GM23248 (cell line): ENCODE results near the gene PYDC2. TPM values are rescaled to one million over a fixed set of nuclear protein-coding genes. Genes with fewer than 3 reads are reported as not detected.

Source experiments
- DNase-seq: peaks from one replicate; pipeline ENCODE4 v3.0.0-alpha.2; 2015
- H2AFZ ChIP-seq: fragments of 200-600 bp; sonication (generic); 2 replicates; pipeline ENCODE4 v1.6.1; 2016; ENCODE audit warnings: antibody characterized with exemption
- H3F3A ChIP-seq: fragments of 200-600 bp; sonication (generic); 2 replicates; pipeline ENCODE4 v1.6.1; 2016; ENCODE audit warnings: mild to moderate bottlenecking, antibody characterized with exemption, mixed run types; ENCODE audit not compliant: insufficient read depth
- H3K27ac ChIP-seq: fragments of 200-600 bp; sonication (generic); 2 replicates; pipeline ENCODE4 v1.5.1; 2016; ENCODE audit warnings: mild to moderate bottlenecking
- H3K27me3 ChIP-seq: fragments of 200-600 bp; sonication (generic); replicated peaks from 2 replicates; pipeline ENCODE4 v1.6.1; 2016; ENCODE audit warnings: mild to moderate bottlenecking; ENCODE audit not compliant: insufficient read depth
- H3K36me3 ChIP-seq: fragments of 200-600 bp; sonication (generic); 2 replicates; pipeline ENCODE4 v1.6.1; 2016; ENCODE audit warnings: low read depth, mild to moderate bottlenecking
- H3K4me1 ChIP-seq: fragments of 200-600 bp; sonication (generic); 2 replicates; pipeline ENCODE4 v1.6.1; 2016; ENCODE audit warnings: mild to moderate bottlenecking; ENCODE audit not compliant: insufficient read depth
- H3K4me2 ChIP-seq: fragments of 200-600 bp; sonication (generic); one replicate; pipeline ENCODE4 v1.6.1; 2016; ENCODE audit warnings: mild to moderate bottlenecking; ENCODE audit not compliant: unreplicated experiment
- H3K4me3 ChIP-seq: fragments of 200-600 bp; sonication (generic); 2 replicates; pipeline ENCODE4 v1.5.1; 2016; ENCODE audit warnings: mild to moderate bottlenecking
- H3K79me2 ChIP-seq: fragments of 200-600 bp; sonication (generic); 2 replicates; pipeline ENCODE4 v1.6.1; 2016; ENCODE audit warnings: mild to moderate bottlenecking; ENCODE audit not compliant: insufficient read depth
- H3K9ac ChIP-seq: fragments of 200-600 bp; sonication (generic); 2 replicates; pipeline ENCODE4 v1.6.1; 2016; ENCODE audit warnings: mild to moderate bottlenecking
- H3K9me2 ChIP-seq: fragments of 200-600 bp; sonication (generic); 2 replicates; pipeline ENCODE4 v1.6.1; 2016; ENCODE audit warnings: mixed run types, mild to moderate bottlenecking, moderate library complexity; ENCODE audit not compliant: insufficient read depth
- H3K9me3 ChIP-seq: fragments of 200-600 bp; sonication (generic); one replicate; pipeline ENCODE4 v1.6.1; 2017; ENCODE audit warnings: low read depth
- H4K20me1 ChIP-seq: fragments of 200-600 bp; sonication (generic); 2 replicates; pipeline ENCODE4 v1.6.0; 2016; ENCODE audit not compliant: insufficient read depth
- EZH2 ChIP-seq: fragments of 200-600 bp; sonication (generic); IDR thresholded peaks from 2 replicates; pipeline ENCODE4 v1.6.1; 2018; ENCODE audit warnings: antibody characterized with exemption, mild to moderate bottlenecking; ENCODE audit not compliant: insufficient read depth, poor library complexity, severe bottlenecking
- EZH2phosphoT487 ChIP-seq: fragments of 200-600 bp; sonication (generic); IDR thresholded peaks from 2 replicates; pipeline ENCODE4 v1.6.1; 2018; ENCODE audit warnings: antibody characterized with exemption, moderate library complexity, mild to moderate bottlenecking, low read depth; ENCODE audit not compliant: insufficient read depth
- WGBS, 2 experiments: methylation state at CpG; one replicate each; pipeline ENCODE4 v1.1.6; 2015 to 2017; ENCODE audit warnings: low lambda C conversion rate in 2 of 2, low coverage in 1 of 2; ENCODE audit errors: missing lambda C conversion rate in 2 of 2; 5-methylcytosine and 5-hydroxymethylcytosine counted together
- in situ Hi-C: fragments of 300-500 bp; cut with MboI; formaldehyde crosslinking; loops from 2 replicates; pipeline ENCODE4 v1.15.0; 2020
- polyA plus RNA-seq: library from polyadenylated mRNA; unstranded; fragments of >200 nt; fragmentation: Nextera tagmentation; extraction: Ambion mirVana; gene quantifications from 2 replicates; pipeline ENCODE4 v1.2.1, GENCODE V29; 2016
- total RNA-seq: library from RNA; depleted of rRNA; stranded (reverse); fragments of >200 nt; shearing (Covaris generic); gene quantifications from 2 replicates; pipeline ENCODE4 v1.2.3, GENCODE V29; 2014

PYDC2 gene
- total and polyA plus RNA-seq, 2 experiments from 2014 or later = not detected

- 63 to 64% methylated on average over 1 of the region's 1 CpG for WGBS, 2 experiments
- in situ Hi-C loops = no loop called here
- 0 out of 2 replicates have a peak, but pooled peaks cover 11% of the 10 kb centered on the region for H3K27me3 ChIP-seq
Measured at GRCh38 chr3:191428177-191428576, 32.8 kb upstream of the PYDC2 start.

GRCh38 chr3:191430103-191430502 lies 30.9 kb upstream of the PYDC2 start:
- no peak overlapping the region for H3K4me2 ChIP-seq
- 47 to 57% methylated on average over 4 of the region's 4 CpGs for WGBS, 2 experiments
- no peaks in the 10 kb centered on the region for H3K9me3 ChIP-seq
- DNase-seq = no peak
- no peaks in the 10 kb centered on the region for H4K20me1 ChIP-seq
- no peaks in the 10 kb centered on the region for H3F3A ChIP-seq
- no peak overlapping the region for H3K27ac ChIP-seq
- in situ Hi-C loops = no loop called here
- no peaks in the 10 kb centered on the region for H3K79me2 ChIP-seq
- no peak overlapping the region for H3K4me3 ChIP-seq
- TF ChIP-seq EZH2phosphoT487 = no peak
- no peak for TF ChIP-seq EZH2
- no peak overlapping the region for H2AFZ ChIP-seq
- no peak overlapping the region for H3K9ac ChIP-seq
- no peaks in the 10 kb centered on the region for H3K36me3 ChIP-seq
- H3K4me1 ChIP-seq = no peaks in the 10 kb centered on the region
- peaks cover 11% of the 10 kb centered on the region; the same call in 1 of the 2 replicates for H3K27me3 ChIP-seq
- H3K9me2 ChIP-seq = no peaks in the 10 kb centered on the region

More at GRCh38 chr3:191428177-191428576, 32.8 kb upstream of the PYDC2 start:
- Histone ChIP-seq H3K9me2 (no peaks in the 10 kb centered on the region), H3K9ac (no peak overlapping the region), H3K79me2 (no peaks in the 10 kb centered on the region), H3K9me3 (no peaks in the 10 kb centered on the region), H3F3A (no peaks in the 10 kb centered on the region), H3K4me1 (no peaks in the 10 kb centered on the region), H4K20me1 (no peaks in the 10 kb centered on the region), H3K4me3 (no peak overlapping the region), H3K27ac (no peak overlapping the region), H3K4me2 (no peak overlapping the region), H2AFZ (no peak overlapping the region), H3K36me3 (no peaks in the 10 kb centered on the region)
- TF ChIP-seq EZH2phosphoT487 = no peak
- TF ChIP-seq EZH2 = no peak
- DNase-seq = no peak

- no peaks in the 10 kb centered on the region for H3F3A ChIP-seq
- WGBS, 2 experiments = 45 to 50% methylated on average over 5 of the region's 5 CpGs
- no peaks in the 10 kb centered on the region for H3K9me3 ChIP-seq
- no peak for DNase-seq
- no peaks in the 10 kb centered on the region for H3K9me2 ChIP-seq
- H4K20me1 ChIP-seq = no peaks in the 10 kb centered on the region
- no peak for TF ChIP-seq EZH2
- TF ChIP-seq EZH2phosphoT487 = no peak
- H3K4me1 ChIP-seq = no peaks in the 10 kb centered on the region
- no peak overlapping the region for H3K4me3 ChIP-seq
- no peaks in the 10 kb centered on the region for H3K36me3 ChIP-seq
- H2AFZ ChIP-seq = no peak overlapping the region
- H3K9ac ChIP-seq = no peak overlapping the region
- H3K79me2 ChIP-seq = no peaks in the 10 kb centered on the region
- H3K27me3 ChIP-seq = peaks cover 11% of the 10 kb centered on the region; the same call in 1 of the 2 replicates
- H3K27ac ChIP-seq = no peak overlapping the region
- H3K4me2 ChIP-seq = no peak overlapping the region
- in situ Hi-C loops = no loop called here
Measured at GRCh38 chr3:191431160-191431822, 29.7 kb upstream of the PYDC2 start.

- Histone ChIP-seq H3K27me3 (peaks cover 6% of the 10 kb centered on the region), H4K20me1 (no peaks in the 10 kb centered on the region), H3K36me3 (no peaks in the 10 kb centered on the region), H3K9ac (no peak overlapping the region), H2AFZ (no peak overlapping the region), H3K9me2 (no peaks in the 10 kb centered on the region), H3K27ac (no peak overlapping the region), H3K4me2 (no peak overlapping the region), H3K79me2 (no peaks in the 10 kb centered on the region), H3K4me1 (no peaks in the 10 kb centered on the region), H3K4me3 (no peak overlapping the region), H3F3A (no peaks in the 10 kb centered on the region), H3K9me3 (no peaks in the 10 kb centered on the region)
- TF ChIP-seq EZH2 = no peak
- no peak for TF ChIP-seq EZH2phosphoT487
- in situ Hi-C loops = no loop called here
- no peak for DNase-seq
- WGBS, 2 experiments = 25 to 28% methylated on average over 5 of the region's 5 CpGs
Measured at GRCh38 chr3:191432162-191432561, 28.8 kb upstream of the PYDC2 start.
